ENCODE measurements around the gene HINT2. TPM values are rescaled to one million over a fixed set of nuclear protein-coding genes. Genes with fewer than 3 reads are reported as not detected.

The HINT2 gene
- total RNA-seq, 1 donor from 2014 or later: 32.0 TPM

GRCh38 chr9:35766997-35767396, 47.8 kb downstream of the HINT2 start:
- no peak for DNase-seq (ENCODE audit: low spot score)
- H3K9me3 Mint-ChIP-seq (ENCODE audit: low read depth): no peaks in the 10 kb centered on the region
- no peak overlapping the region for H3K27ac Mint-ChIP-seq (ENCODE audit: unreplicated experiment)
- no peaks in the 10 kb centered on the region for H3K36me3 Mint-ChIP-seq (ENCODE audit: low read depth)
- TF ChIP-seq, protein P1, sequence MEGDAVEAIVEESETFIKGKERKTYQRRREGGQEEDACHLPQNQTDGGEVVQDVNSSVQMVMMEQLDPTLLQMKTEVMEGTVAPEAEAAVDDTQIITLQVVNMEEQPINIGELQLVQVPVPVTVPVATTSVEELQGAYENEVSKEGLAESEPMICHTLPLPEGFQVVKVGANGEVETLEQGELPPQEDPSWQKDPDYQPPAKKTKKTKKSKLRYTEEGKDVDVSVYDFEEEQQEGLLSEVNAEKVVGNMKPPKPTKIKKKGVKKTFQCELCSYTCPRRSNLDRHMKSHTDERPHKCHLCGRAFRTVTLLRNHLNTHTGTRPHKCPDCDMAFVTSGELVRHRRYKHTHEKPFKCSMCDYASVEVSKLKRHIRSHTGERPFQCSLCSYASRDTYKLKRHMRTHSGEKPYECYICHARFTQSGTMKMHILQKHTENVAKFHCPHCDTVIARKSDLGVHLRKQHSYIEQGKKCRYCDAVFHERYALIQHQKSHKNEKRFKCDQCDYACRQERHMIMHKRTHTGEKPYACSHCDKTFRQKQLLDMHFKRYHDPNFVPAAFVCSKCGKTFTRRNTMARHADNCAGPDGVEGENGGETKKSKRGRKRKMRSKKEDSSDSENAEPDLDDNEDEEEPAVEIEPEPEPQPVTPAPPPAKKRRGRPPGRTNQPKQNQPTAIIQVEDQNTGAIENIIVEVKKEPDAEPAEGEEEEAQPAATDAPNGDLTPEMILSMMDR (IDR thresholded peaks at IDR 0.05): no peak
- H3K4me3 Mint-ChIP-seq (ENCODE audit: unreplicated experiment): no peak overlapping the region
- H3K4me1 Mint-ChIP-seq (ENCODE audit: low read depth): no peaks in the 10 kb centered on the region
- H3K27me3 Mint-ChIP-seq (ENCODE audit: low read depth): no peaks in the 10 kb centered on the region

DNA sequence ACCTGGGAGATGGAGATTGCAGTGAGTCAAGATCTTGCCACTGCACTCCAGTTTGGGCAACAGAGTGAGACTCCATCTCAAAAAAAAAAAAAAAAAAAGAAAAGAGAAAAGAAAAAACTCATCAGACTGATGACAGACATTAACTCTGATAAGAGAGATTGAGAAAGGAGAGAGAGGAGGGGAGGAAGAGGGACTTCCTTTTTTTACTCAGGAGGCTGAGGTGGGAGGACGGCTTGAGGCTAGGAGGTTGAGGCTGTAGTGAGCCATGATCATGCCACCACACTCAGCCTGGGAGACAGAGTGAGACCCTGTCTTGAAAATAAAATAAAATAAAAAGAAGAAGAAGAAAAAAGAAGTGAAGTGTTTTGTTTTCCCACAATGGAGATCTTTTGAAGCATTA, 51.0 kb downstream of the HINT2 start:
- no peaks in the 10 kb centered on the region for H3K9me3 Mint-ChIP-seq (ENCODE audit: low read depth)
- DNase-seq (ENCODE audit: low spot score): no peak
- H3K27me3 Mint-ChIP-seq (ENCODE audit: low read depth): no peaks in the 10 kb centered on the region
- TF ChIP-seq, protein P1 (IDR thresholded peaks at IDR 0.05): no peak
- H3K4me1 Mint-ChIP-seq (ENCODE audit: low read depth): peaks cover 21% of the 10 kb centered on the region
- H3K4me3 Mint-ChIP-seq (ENCODE audit: unreplicated experiment): no peak overlapping the region
- no peaks in the 10 kb centered on the region for H3K36me3 Mint-ChIP-seq (ENCODE audit: low read depth)
- H3K27ac Mint-ChIP-seq (ENCODE audit: unreplicated experiment): no peak overlapping the region

- H3K4me1 Mint-ChIP-seq (ENCODE audit: low read depth): peaks cover 27% of the 10 kb centered on the region
- H3K4me3 Mint-ChIP-seq (ENCODE audit: unreplicated experiment): no peak overlapping the region
- TF ChIP-seq, protein P1 (IDR thresholded peaks at IDR 0.05): no peak
- no peaks in the 10 kb centered on the region for H3K36me3 Mint-ChIP-seq (ENCODE audit: low read depth)
- H3K27me3 Mint-ChIP-seq (ENCODE audit: low read depth): no peaks in the 10 kb centered on the region
- H3K27ac Mint-ChIP-seq (ENCODE audit: unreplicated experiment): no peak overlapping the region
- no peaks in the 10 kb centered on the region for H3K9me3 Mint-ChIP-seq (ENCODE audit: low read depth)
- DNase-seq (ENCODE audit: low spot score): no peak
Observed at GRCh38 chr9:35763181-35763580, 51.7 kb downstream of the HINT2 start.

Other genes with a start within 250 kb of the HINT2 start
- 50.7 to 54.7 TPM (median 54.3 TPM) in 3 replicates for gene TESK1, start 209.8 kb downstream of the HINT2 start, total RNA-seq
- 0.51 to 1.1 TPM (median 1.1 TPM) in 3 replicates for gene CD72, start 196.6 kb downstream of the HINT2 start, total RNA-seq
- gene SIT1, start 164.1 kb downstream of the HINT2 start, total RNA-seq: not detected in 3 replicates
- gene RMRP, start 157.0 kb downstream of the HINT2 start, total RNA-seq: 11,782 to 13,339 TPM (median 12,386 TPM) in 3 replicates
- gene CCDC107, start 156.8 kb downstream of the HINT2 start, total RNA-seq: 31.1 to 55.2 TPM (median 52.2 TPM) in 3 replicates
- 0.79 to 2.3 TPM (median 0.85 TPM) in 3 replicates for gene ARHGEF39, start 149.8 kb downstream of the HINT2 start, total RNA-seq
- gene CA9, start 141.1 kb downstream of the HINT2 start, total RNA-seq: 2.9 to 3.6 TPM in 2 of 3 replicates, not detected in the other
- gene TPM2, start 125.1 kb downstream of the HINT2 start, total RNA-seq: 498 to 2,023 TPM (median 2,016 TPM) in 3 replicates
- gene TLN1, start 82.8 kb downstream of the HINT2 start, total RNA-seq: 490 to 684 TPM (median 655 TPM) in 3 replicates
- gene CREB3, start 82.4 kb downstream of the HINT2 start, total RNA-seq: 55.5 to 63.4 TPM (median 56.7 TPM) in 3 replicates
- gene GBA2, start 65.8 kb downstream of the HINT2 start, total RNA-seq: 50.9 to 52.1 TPM (median 51.6 TPM) in 3 replicates
- 27.7 to 28.6 TPM (median 27.9 TPM) in 3 replicates for gene RGP1, start 65.8 kb downstream of the HINT2 start, total RNA-seq
- not detected in 3 replicates for gene MSMP, start 60.8 kb downstream of the HINT2 start, total RNA-seq
- 38.3 to 46.2 TPM (median 40.2 TPM) in 3 replicates for gene NPR2, start 23.5 kb downstream of the HINT2 start, total RNA-seq
- gene SPAG8, start 2.8 kb downstream of the HINT2 start, total RNA-seq: 0.30 to 3.3 TPM (median 0.82 TPM) in 3 replicates
- gene FAM221B, start 13.7 kb upstream of the HINT2 start, total RNA-seq: not detected in 3 replicates
- 17.4 to 18.2 TPM (median 18.1 TPM) in 3 replicates for gene TMEM8B, start 14.2 kb upstream of the HINT2 start, total RNA-seq
- not detected in 3 replicates for gene OR13J1, start 55.4 kb upstream of the HINT2 start, total RNA-seq
- 7.2 to 16.6 TPM (median 7.8 TPM) in 3 replicates for gene HRCT1, start 91.2 kb upstream of the HINT2 start, total RNA-seq
- gene SPAAR, start 94.4 kb upstream of the HINT2 start, total RNA-seq: 0.70 to 1.3 TPM (median 0.77 TPM) in 3 replicates
- not detected in 3 replicates for gene OR2S2, start 143.1 kb upstream of the HINT2 start, total RNA-seq
- 33.5 to 66.6 TPM (median 33.5 TPM) in 3 replicates for gene RECK, start 221.9 kb upstream of the HINT2 start, total RNA-seq

Measured in chondrocyte (in vitro differentiated cells).